ENCODE measurements around the gene PTPRM. TPM values are rescaled to one million over a fixed set of nuclear protein-coding genes. Genes with fewer than 3 reads are reported as not detected.

Gene PTPRM
- total RNA-seq, 1 experiment from 2014 or later = 14.5 TPM

DNA sequence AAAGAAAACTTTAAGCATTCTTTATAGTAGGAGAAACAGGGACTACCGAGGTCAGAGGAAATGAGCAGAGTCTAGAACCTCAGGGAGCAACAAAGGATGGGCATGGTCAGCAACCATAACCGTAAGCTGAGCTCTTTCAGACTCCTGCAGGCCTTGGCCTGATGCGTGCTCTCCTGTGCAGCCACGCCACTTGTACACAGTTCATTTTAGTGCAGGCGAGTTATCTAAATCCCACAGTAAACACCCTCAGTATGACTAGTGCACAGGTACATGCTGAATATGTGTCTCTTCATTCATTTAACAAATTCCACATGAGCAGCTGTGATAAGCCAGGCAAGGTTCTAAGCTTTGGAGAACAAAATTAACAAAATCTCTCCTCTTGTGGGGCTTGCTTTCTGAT lies 640.9 kb downstream of the PTPRM start:
- ChIA-PET POLR2A (no interaction called here), RAD21 (ENCODE audit: low non-redundant PET in 1 of 2, low total read pairs in 2 of 2, uncharacterized antibody in 2 of 2, unreplicated experiment in 2 of 2) (no interaction called here), CTCF (interaction anchor here (1.1 kb wide), 1 partner anchor 12 kb away, joined by 3 read pairs; no protein-coding TSS in a partner anchor)
- DNase-seq (ENCODE audit: low read depth, low spot score) (no peak), ATAC-seq (no peak)
- intact Hi-C loops (cut with micrococcal nuclease) = no loop called here
- Histone ChIP-seq H3K4me3 (replicated peaks in 1 of 2; ENCODE audit: low read depth in 1 of 2, low read length in 2 of 2) (no peak overlapping the region), H3K9me2 (ENCODE audit: insufficient read depth) (no peaks in the 10 kb centered on the region), H3K79me2 (ENCODE audit: insufficient read depth, low read length) (no peaks in the 10 kb centered on the region), H2AFZ (ENCODE audit: low read depth, low read length, poor library complexity, severe bottlenecking) (no peak overlapping the region), H3K4me2 (ENCODE audit: low read length) (no peak overlapping the region), H3K36me3 (ENCODE audit: control insufficient read depth in 1 of 2, insufficient read depth in 2 of 2, low read length in 2 of 2) (no peaks in the 10 kb centered on the region), H4K20me1 (ENCODE audit: insufficient read depth) (no peaks in the 10 kb centered on the region), H3K9ac (ENCODE audit: low read length) (no peak overlapping the region), H3K27me3 (ENCODE audit: insufficient read depth, low read length) (no peaks in the 10 kb centered on the region), H3K9me3 (ENCODE audit: control insufficient read depth in 1 of 2, insufficient read depth in 1 of 2, low read depth in 1 of 2, low read length in 2 of 2) (no peaks in the 10 kb centered on the region), H3K27ac (ENCODE audit: low read depth, low read length) (no peak overlapping the region), H3K4me1 (ENCODE audit: control insufficient read depth in 1 of 2, insufficient read depth in 2 of 2, low read length in 2 of 2) (no peaks in the 10 kb centered on the region)
- TF ChIP-seq, protein P1, sequence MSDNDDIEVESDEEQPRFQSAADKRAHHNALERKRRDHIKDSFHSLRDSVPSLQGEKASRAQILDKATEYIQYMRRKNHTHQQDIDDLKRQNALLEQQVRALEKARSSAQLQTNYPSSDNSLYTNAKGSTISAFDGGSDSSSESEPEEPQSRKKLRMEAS (IDR thresholded peaks at IDR 0.05) = no peak
- TF ChIP-seq ZNF274 (IDR thresholded peaks at IDR 0.05; ENCODE audit: low read depth, low read length) (no peak), CBX3 (IDR thresholded peaks at IDR 0.05; ENCODE audit: low read depth) (no peak), YY1 (IDR thresholded peaks at IDR 0.05; ENCODE audit: extremely low read depth, insufficient replicate concordance, low read depth, low read length) (no peak), SRF (IDR thresholded peaks at IDR 0.05; ENCODE audit: low read depth) (no peak), SP1 (IDR thresholded peaks at IDR 0.05; ENCODE audit: low read depth) (no peak), POLR2A (IDR thresholded peaks at IDR 0.05; ENCODE audit: borderline replicate concordance, extremely low read depth, insufficient read depth, insufficient read length) (no peak), ELF1 (IDR thresholded peaks at IDR 0.05; ENCODE audit: borderline replicate concordance, low read depth) (no peak), CEBPB (IDR thresholded peaks at IDR 0.05; ENCODE audit: low read depth) (no peak), SIN3A (IDR thresholded peaks at IDR 0.05; ENCODE audit: low read depth) (no peak)
- TF ChIP-seq, protein P2, sequence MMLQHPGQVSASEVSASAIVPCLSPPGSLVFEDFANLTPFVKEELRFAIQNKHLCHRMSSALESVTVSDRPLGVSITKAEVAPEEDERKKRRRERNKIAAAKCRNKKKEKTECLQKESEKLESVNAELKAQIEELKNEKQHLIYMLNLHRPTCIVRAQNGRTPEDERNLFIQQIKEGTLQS (IDR thresholded peaks at IDR 0.05) = no peak
- BruUV-seq (replicated peaks) = no TSS peak

DNA sequence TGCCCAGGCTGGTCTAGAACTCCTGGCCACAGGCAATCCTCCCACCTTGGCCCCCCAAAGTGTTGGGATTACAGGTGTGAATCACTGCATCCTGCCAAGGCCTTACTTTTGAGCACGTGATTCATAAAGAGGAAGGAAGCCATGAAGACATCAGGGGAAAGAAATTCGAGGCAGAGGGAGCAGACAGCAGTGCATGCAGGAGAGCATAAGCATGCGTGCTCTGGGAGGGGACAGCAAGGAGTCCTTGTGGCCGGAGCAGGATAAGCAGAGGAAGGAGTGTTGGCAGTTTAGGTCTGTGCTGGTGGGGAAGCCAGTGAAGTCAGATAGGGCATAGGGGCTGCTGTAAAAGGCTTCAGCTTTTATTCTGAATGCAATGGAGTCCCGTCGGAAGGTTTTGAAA lies 641.6 kb downstream of the PTPRM start:
- Histone ChIP-seq H3K9me3 (ENCODE audit: control insufficient read depth in 1 of 2, insufficient read depth in 1 of 2, low read depth in 1 of 2, low read length in 2 of 2) (no peaks in the 10 kb centered on the region), H3K4me2 (ENCODE audit: low read length) (no peak overlapping the region), H2AFZ (ENCODE audit: low read depth, low read length, poor library complexity, severe bottlenecking) (no peak overlapping the region), H3K4me3 (replicated peaks in 1 of 2; ENCODE audit: low read depth in 1 of 2, low read length in 2 of 2) (no peak overlapping the region), H3K4me1 (ENCODE audit: control insufficient read depth in 1 of 2, insufficient read depth in 2 of 2, low read length in 2 of 2) (no peaks in the 10 kb centered on the region), H4K20me1 (ENCODE audit: insufficient read depth) (no peaks in the 10 kb centered on the region), H3K27me3 (ENCODE audit: insufficient read depth, low read length) (no peaks in the 10 kb centered on the region), H3K9ac (ENCODE audit: low read length) (no peak overlapping the region), H3K27ac (ENCODE audit: low read depth, low read length) (no peak overlapping the region), H3K36me3 (ENCODE audit: control insufficient read depth in 1 of 2, insufficient read depth in 2 of 2, low read length in 2 of 2) (no peaks in the 10 kb centered on the region), H3K79me2 (ENCODE audit: insufficient read depth, low read length) (no peaks in the 10 kb centered on the region), H3K9me2 (ENCODE audit: insufficient read depth) (no peaks in the 10 kb centered on the region)
- BruUV-seq (replicated peaks) = no TSS peak
- POLR2A ChIA-PET = no interaction called here
- intact Hi-C loops (cut with micrococcal nuclease) = no loop called here
- ATAC-seq (no peak), DNase-seq (ENCODE audit: low read depth, low spot score) (no peak)
- CTCF ChIA-PET = no interaction called here
- RAD21 ChIA-PET (ENCODE audit: low non-redundant PET in 1 of 2, low total read pairs in 2 of 2, uncharacterized antibody in 2 of 2, unreplicated experiment in 2 of 2) = no interaction called here
- TF ChIP-seq POLR2A (IDR thresholded peaks at IDR 0.05; ENCODE audit: borderline replicate concordance, extremely low read depth, insufficient read depth, insufficient read length) (no peak), POLR2AphosphoS5 (IDR thresholded peaks at IDR 0.05; ENCODE audit: low read depth, low read length) (no peak), EGR1 (IDR thresholded peaks at IDR 0.05; ENCODE audit: low read depth) (no peak), YY1 (IDR thresholded peaks at IDR 0.05; ENCODE audit: extremely low read depth, insufficient replicate concordance, low read depth, low read length) (no peak), JUND (IDR thresholded peaks at IDR 0.05) (no peak), SP1 (IDR thresholded peaks at IDR 0.05; ENCODE audit: low read depth) (no peak)
- TF ChIP-seq, protein P3, sequence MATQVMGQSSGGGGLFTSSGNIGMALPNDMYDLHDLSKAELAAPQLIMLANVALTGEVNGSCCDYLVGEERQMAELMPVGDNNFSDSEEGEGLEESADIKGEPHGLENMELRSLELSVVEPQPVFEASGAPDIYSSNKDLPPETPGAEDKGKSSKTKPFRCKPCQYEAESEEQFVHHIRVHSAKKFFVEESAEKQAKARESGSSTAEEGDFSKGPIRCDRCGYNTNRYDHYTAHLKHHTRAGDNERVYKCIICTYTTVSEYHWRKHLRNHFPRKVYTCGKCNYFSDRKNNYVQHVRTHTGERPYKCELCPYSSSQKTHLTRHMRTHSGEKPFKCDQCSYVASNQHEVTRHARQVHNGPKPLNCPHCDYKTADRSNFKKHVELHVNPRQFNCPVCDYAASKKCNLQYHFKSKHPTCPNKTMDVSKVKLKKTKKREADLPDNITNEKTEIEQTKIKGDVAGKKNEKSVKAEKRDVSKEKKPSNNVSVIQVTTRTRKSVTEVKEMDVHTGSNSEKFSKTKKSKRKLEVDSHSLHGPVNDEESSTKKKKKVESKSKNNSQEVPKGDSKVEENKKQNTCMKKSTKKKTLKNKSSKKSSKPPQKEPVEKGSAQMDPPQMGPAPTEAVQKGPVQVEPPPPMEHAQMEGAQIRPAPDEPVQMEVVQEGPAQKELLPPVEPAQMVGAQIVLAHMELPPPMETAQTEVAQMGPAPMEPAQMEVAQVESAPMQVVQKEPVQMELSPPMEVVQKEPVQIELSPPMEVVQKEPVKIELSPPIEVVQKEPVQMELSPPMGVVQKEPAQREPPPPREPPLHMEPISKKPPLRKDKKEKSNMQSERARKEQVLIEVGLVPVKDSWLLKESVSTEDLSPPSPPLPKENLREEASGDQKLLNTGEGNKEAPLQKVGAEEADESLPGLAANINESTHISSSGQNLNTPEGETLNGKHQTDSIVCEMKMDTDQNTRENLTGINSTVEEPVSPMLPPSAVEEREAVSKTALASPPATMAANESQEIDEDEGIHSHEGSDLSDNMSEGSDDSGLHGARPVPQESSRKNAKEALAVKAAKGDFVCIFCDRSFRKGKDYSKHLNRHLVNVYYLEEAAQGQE (IDR thresholded peaks at IDR 0.05; ENCODE audit: low read depth) = no peak
- TF ChIP-seq, protein P4, sequence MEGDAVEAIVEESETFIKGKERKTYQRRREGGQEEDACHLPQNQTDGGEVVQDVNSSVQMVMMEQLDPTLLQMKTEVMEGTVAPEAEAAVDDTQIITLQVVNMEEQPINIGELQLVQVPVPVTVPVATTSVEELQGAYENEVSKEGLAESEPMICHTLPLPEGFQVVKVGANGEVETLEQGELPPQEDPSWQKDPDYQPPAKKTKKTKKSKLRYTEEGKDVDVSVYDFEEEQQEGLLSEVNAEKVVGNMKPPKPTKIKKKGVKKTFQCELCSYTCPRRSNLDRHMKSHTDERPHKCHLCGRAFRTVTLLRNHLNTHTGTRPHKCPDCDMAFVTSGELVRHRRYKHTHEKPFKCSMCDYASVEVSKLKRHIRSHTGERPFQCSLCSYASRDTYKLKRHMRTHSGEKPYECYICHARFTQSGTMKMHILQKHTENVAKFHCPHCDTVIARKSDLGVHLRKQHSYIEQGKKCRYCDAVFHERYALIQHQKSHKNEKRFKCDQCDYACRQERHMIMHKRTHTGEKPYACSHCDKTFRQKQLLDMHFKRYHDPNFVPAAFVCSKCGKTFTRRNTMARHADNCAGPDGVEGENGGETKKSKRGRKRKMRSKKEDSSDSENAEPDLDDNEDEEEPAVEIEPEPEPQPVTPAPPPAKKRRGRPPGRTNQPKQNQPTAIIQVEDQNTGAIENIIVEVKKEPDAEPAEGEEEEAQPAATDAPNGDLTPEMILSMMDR (IDR thresholded peaks at IDR 0.05 in 2 of 3, conservative IDR thresholded peaks at IDR 0.05 in 1 of 3; ENCODE audit: borderline replicate concordance in 1 of 3, insufficient read depth in 1 of 3, low read depth in 2 of 3, low read length in 2 of 3) = no peak
- TF ChIP-seq, protein P1 (IDR thresholded peaks at IDR 0.05) = no peak

Data from HCT116 (cell line).